ENCODE results near the gene ATP5PB.

Gene ATP5PB

DNA sequence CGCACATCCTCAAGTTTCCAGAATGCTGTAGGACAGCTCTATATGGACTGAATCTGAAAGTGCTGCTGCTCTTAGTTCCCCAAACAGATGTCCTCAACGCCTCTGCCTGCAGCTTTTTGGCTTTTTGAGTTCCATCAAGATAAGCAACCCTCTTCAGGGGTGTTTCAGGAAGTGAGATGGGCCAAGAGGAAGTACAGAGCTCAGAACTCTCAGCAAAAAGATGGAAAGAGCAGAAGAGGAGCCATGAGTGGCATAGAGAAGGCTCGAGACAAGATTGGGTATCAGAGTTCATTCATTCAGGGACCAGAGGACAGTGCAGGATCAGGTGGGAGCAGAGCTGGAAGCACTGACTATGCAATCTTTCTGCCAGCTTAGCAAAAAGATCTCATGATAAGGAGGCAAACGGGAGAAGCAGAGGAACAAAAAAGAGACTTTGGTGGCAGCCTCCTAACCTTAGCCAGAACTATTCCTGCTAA lies 54.4 kb downstream of the ATP5PB start, which contains the start of the genes ADORA3 and TMIGD3:
ADORA3 (minus strand) TSS at position 49 of the 476 bp plus-strand sequence. CDS start 279 bp downstream, outside the sequence.
TMIGD3 (minus strand) TSS at position 49 of the 476 bp plus-strand sequence. CDS start 279 bp downstream, outside the sequence.
- Histone ChIP-seq H4K8ac (ENCODE audit: low read depth, low read length) (no peak within 1 kb of the TSS), H4K91ac (ENCODE audit: low read depth, low read length, poor library complexity) (peak within 1 kb of the TSS; percentile 58), H2BK120ac (ENCODE audit: low read depth, low read length) (no peak within 1 kb of the TSS), H3K18ac (ENCODE audit: low read length) (no peak within 1 kb of the TSS), H3K23ac (ENCODE audit: low read depth, low read length, poor library complexity) (peak within 1 kb of the TSS; percentile 77), H3K79me1 (ENCODE audit: low read depth, low read length) (no peaks in the 10 kb centered on the region), H2AK5ac (ENCODE audit: low read depth, low read length) (no peak within 1 kb of the TSS), H2BK12ac (ENCODE audit: low read length) (no peak within 1 kb of the TSS), H3K27me3 (ENCODE audit: control insufficient read depth in 3 of 3, insufficient read depth in 3 of 3, low read depth in 1 of 3, low read length in 3 of 3) (peaks cover 0 to 2% (median 2%) of the 10 kb centered on the region in 3 experiments), H3K4me3 (ENCODE audit: low read length in 2 of 2) (no peak within 1 kb of the TSS), H2BK15ac (ENCODE audit: low read length) (no peak within 1 kb of the TSS), H2AFZ (ENCODE audit: low read length) (no peak within 1 kb of the TSS), H3K4me1 (ENCODE audit: control insufficient read depth in 2 of 2, insufficient read depth in 1 of 2, low read depth in 1 of 2, low read length in 2 of 2) (peaks cover 3 to 12% of the 10 kb centered on the region in 2 donors), H3K14ac (ENCODE audit: low read length) (peak within 1 kb of the TSS; percentile 31), H3K4ac (ENCODE audit: low read length) (no peak within 1 kb of the TSS), H2BK5ac (ENCODE audit: low read length) (no peak within 1 kb of the TSS), H3K36me3 (replicated peaks in 1 of 2; ENCODE audit: control insufficient read depth in 2 of 2, insufficient read depth in 2 of 2, low read length in 2 of 2) (no peaks in the 10 kb centered on the region), H3K4me2 (ENCODE audit: insufficient read depth, low read length, poor library complexity, severe bottlenecking) (no peak within 1 kb of the TSS), H3K27ac (replicated peaks; ENCODE audit: low read length) (no peak within 1 kb of the TSS), H3K9ac (ENCODE audit: low read depth, low read length, poor library complexity) (no peak within 1 kb of the TSS), H3K9me3 (replicated peaks in 1 of 2; ENCODE audit: control insufficient read depth in 2 of 2, insufficient read depth in 1 of 2, low read depth in 1 of 2, low read length in 2 of 2) (no peaks in the 10 kb centered on the region)
- WGBS, 2 donors (ENCODE audit: extremely low coverage in 2 of 2, insufficient read length in 2 of 2, insufficient replicate concordance in 1 of 2), result no CpG with 5 or more reads among the region's 4 CpGs
- no peak for DNase-seq (ENCODE audit: low spot score)

DNA sequence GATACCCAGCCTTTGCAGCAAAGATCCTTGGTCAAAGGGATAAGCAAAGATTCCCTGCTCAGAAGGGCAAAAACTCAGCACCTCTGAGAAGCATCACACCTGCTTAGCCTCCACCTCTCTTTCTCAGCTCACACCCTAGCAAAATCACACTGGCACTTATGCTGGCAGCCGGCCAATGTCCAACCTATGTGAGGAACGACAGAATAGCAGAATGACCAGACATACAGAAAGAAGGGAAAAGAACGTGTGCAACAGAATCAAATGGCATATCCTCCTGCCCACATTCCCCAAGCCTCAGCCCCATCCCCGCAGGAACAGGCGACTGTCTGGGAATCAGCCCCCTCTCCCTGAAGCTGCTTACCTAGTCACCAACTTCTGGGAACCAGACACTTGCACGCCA lies 54.8 kb downstream of the ATP5PB start:
- no peak overlapping the region for H4K91ac ChIP-seq (ENCODE audit: low read depth, low read length, poor library complexity)
- no peak overlapping the region for H2BK12ac ChIP-seq (ENCODE audit: low read length)
- H3K4me3 ChIP-seq (ENCODE audit: low read length in 2 of 2), result no peak overlapping the region
- no peak overlapping the region for H2BK15ac ChIP-seq (ENCODE audit: low read length)
- no CpG with 5 or more reads among the region's 6 CpGs for WGBS, 2 donors (ENCODE audit: extremely low coverage in 2 of 2, insufficient read length in 2 of 2, insufficient replicate concordance in 1 of 2)
- no peaks in the 10 kb centered on the region for H3K9me3 ChIP-seq (replicated peaks in 1 of 2; ENCODE audit: control insufficient read depth in 2 of 2, insufficient read depth in 1 of 2, low read depth in 1 of 2, low read length in 2 of 2)
- H2AK5ac ChIP-seq (ENCODE audit: low read depth, low read length), result no peak overlapping the region
- H3K79me1 ChIP-seq (ENCODE audit: low read depth, low read length), result no peaks in the 10 kb centered on the region
- no peak overlapping the region for H3K4me2 ChIP-seq (ENCODE audit: insufficient read depth, low read length, poor library complexity, severe bottlenecking)
- H4K8ac ChIP-seq (ENCODE audit: low read depth, low read length), result no peak overlapping the region
- H3K18ac ChIP-seq (ENCODE audit: low read length), result no peak overlapping the region
- H3K4ac ChIP-seq (ENCODE audit: low read length), result no peak overlapping the region
- peaks cover 1 to 12% of the 10 kb centered on the region in 2 donors for H3K4me1 ChIP-seq (ENCODE audit: control insufficient read depth in 2 of 2, insufficient read depth in 1 of 2, low read depth in 1 of 2, low read length in 2 of 2)
- H2BK120ac ChIP-seq (ENCODE audit: low read depth, low read length), result no peak overlapping the region
- H3K14ac ChIP-seq (ENCODE audit: low read length), result no peak overlapping the region
- H2BK5ac ChIP-seq (ENCODE audit: low read length), result no peak overlapping the region
- H3K23ac ChIP-seq (ENCODE audit: low read depth, low read length, poor library complexity), result peak overlapping the region; percentile 77
- no peak overlapping the region for H3K9ac ChIP-seq (ENCODE audit: low read depth, low read length, poor library complexity)
- DNase-seq (ENCODE audit: low spot score), result no peak
- H3K27me3 ChIP-seq (ENCODE audit: control insufficient read depth in 3 of 3, insufficient read depth in 3 of 3, low read depth in 1 of 3, low read length in 3 of 3), result peaks cover 0 to 2% (median 2%) of the 10 kb centered on the region in 3 experiments
- H2AFZ ChIP-seq (ENCODE audit: low read length), result no peak overlapping the region
- no peak overlapping the region for H3K27ac ChIP-seq (replicated peaks; ENCODE audit: low read length)
- H3K36me3 ChIP-seq (replicated peaks in 1 of 2; ENCODE audit: control insufficient read depth in 2 of 2, insufficient read depth in 2 of 2, low read length in 2 of 2), result no peaks in the 10 kb centered on the region

DNA sequence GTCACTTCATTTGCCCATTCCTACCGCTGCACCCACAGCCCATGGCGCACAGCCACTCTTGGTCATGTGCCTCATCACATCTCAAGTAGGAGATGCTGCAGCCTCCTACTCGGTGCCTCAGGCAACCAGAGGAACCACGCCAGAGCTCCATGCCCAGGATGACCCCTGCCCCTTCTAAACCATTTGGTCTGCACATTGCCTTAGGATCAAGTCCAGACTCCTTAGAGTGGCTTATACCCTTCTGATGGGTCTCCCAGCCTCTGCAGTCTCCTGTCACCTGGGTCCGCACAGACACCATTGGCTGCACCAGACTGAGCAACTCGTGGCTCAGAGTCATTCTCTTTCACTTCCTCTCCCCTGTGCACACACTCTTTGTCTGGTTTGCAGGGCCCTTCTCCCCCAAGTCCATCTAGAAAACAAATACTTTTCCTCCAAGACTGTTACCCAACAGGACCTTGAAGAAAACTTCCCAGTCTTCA lies 56.4 kb downstream of the ATP5PB start:
- Histone ChIP-seq H3K14ac (ENCODE audit: low read length) (no peak overlapping the region), H3K27me3 (ENCODE audit: control insufficient read depth in 3 of 3, insufficient read depth in 3 of 3, low read depth in 1 of 3, low read length in 3 of 3) (peaks cover 0 to 2% (median 2%) of the 10 kb centered on the region in 3 experiments), H3K9ac (ENCODE audit: low read depth, low read length, poor library complexity) (no peak overlapping the region), H3K18ac (ENCODE audit: low read length) (no peak overlapping the region), H2BK12ac (ENCODE audit: low read length) (no peak overlapping the region), H3K4me3 (ENCODE audit: low read length in 2 of 2) (no peak overlapping the region), H2AFZ (ENCODE audit: low read length) (peak overlapping the region; percentile 6), H4K91ac (ENCODE audit: low read depth, low read length, poor library complexity) (no peak overlapping the region), H3K36me3 (replicated peaks in 1 of 2; ENCODE audit: control insufficient read depth in 2 of 2, insufficient read depth in 2 of 2, low read length in 2 of 2) (no peaks in the 10 kb centered on the region), H3K23ac (ENCODE audit: low read depth, low read length, poor library complexity) (no peak overlapping the region), H2BK15ac (ENCODE audit: low read length) (no peak overlapping the region), H3K27ac (replicated peaks; ENCODE audit: low read length) (no peak overlapping the region), H2AK5ac (ENCODE audit: low read depth, low read length) (no peak overlapping the region), H3K9me3 (replicated peaks in 1 of 2; ENCODE audit: control insufficient read depth in 2 of 2, insufficient read depth in 1 of 2, low read depth in 1 of 2, low read length in 2 of 2) (no peaks in the 10 kb centered on the region), H3K4me1 (ENCODE audit: control insufficient read depth in 2 of 2, insufficient read depth in 1 of 2, low read depth in 1 of 2, low read length in 2 of 2) (peaks cover 0 to 10% of the 10 kb centered on the region in 2 donors), H3K4me2 (ENCODE audit: insufficient read depth, low read length, poor library complexity, severe bottlenecking) (no peak overlapping the region), H4K8ac (ENCODE audit: low read depth, low read length) (no peak overlapping the region), H2BK5ac (ENCODE audit: low read length) (no peak overlapping the region), H2BK120ac (ENCODE audit: low read depth, low read length) (no peak overlapping the region), H3K4ac (ENCODE audit: low read length) (no peak overlapping the region), H3K79me1 (ENCODE audit: low read depth, low read length) (no peaks in the 10 kb centered on the region)
- no peak for DNase-seq (ENCODE audit: low spot score)
- no CpG with 5 or more reads among the region's 6 CpGs for WGBS, 2 donors (ENCODE audit: extremely low coverage in 2 of 2, insufficient read length in 2 of 2, insufficient replicate concordance in 1 of 2)

DNA sequence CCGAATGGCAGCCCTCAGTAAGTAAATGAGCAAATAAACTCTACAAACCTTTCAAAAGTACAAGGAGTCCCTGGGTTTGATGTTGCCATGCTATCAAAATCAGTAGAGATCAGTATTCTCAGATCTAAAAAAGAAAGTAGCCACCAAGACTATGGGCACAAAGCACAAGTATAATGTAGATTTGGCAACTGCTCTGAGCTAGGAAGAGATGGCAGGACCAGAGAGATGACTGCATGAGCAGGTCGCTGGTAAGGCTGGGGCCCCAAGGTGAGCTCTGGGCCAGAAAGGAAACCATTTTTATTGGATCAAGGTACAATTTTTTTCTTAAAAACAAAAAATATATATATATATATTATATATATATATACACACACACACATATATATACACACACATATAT lies 57.3 kb downstream of the ATP5PB start:
- H3K4ac ChIP-seq (ENCODE audit: low read length), result no peak overlapping the region
- no peak overlapping the region for H2BK5ac ChIP-seq (ENCODE audit: low read length)
- no peak overlapping the region for H3K9ac ChIP-seq (ENCODE audit: low read depth, low read length, poor library complexity)
- H3K27me3 ChIP-seq (ENCODE audit: control insufficient read depth in 3 of 3, insufficient read depth in 3 of 3, low read depth in 1 of 3, low read length in 3 of 3), result peaks cover 0 to 2% (median 2%) of the 10 kb centered on the region in 3 experiments
- no peak overlapping the region for H3K4me2 ChIP-seq (ENCODE audit: insufficient read depth, low read length, poor library complexity, severe bottlenecking)
- no peak for DNase-seq (ENCODE audit: low spot score)
- no peaks in the 10 kb centered on the region for H3K79me1 ChIP-seq (ENCODE audit: low read depth, low read length)
- H3K18ac ChIP-seq (ENCODE audit: low read length), result no peak overlapping the region
- no peaks in the 10 kb centered on the region for H3K9me3 ChIP-seq (replicated peaks in 1 of 2; ENCODE audit: control insufficient read depth in 2 of 2, insufficient read depth in 1 of 2, low read depth in 1 of 2, low read length in 2 of 2)
- H3K4me3 ChIP-seq (ENCODE audit: low read length in 2 of 2), result no peak overlapping the region
- peaks cover 0 to 10% of the 10 kb centered on the region in 2 donors for H3K4me1 ChIP-seq (ENCODE audit: control insufficient read depth in 2 of 2, insufficient read depth in 1 of 2, low read depth in 1 of 2, low read length in 2 of 2)
- H2BK120ac ChIP-seq (ENCODE audit: low read depth, low read length), result no peak overlapping the region
- WGBS, 2 donors (ENCODE audit: extremely low coverage in 2 of 2, insufficient read length in 2 of 2, insufficient replicate concordance in 1 of 2), result no CpG with 5 or more reads among the region's 2 CpGs
- H2AFZ ChIP-seq (ENCODE audit: low read length), result no peak overlapping the region
- H3K23ac ChIP-seq (ENCODE audit: low read depth, low read length, poor library complexity), result no peak overlapping the region
- no peak overlapping the region for H3K14ac ChIP-seq (ENCODE audit: low read length)
- no peak overlapping the region for H4K8ac ChIP-seq (ENCODE audit: low read depth, low read length)
- no peak overlapping the region for H2BK15ac ChIP-seq (ENCODE audit: low read length)
- no peak overlapping the region for H2BK12ac ChIP-seq (ENCODE audit: low read length)
- no peak overlapping the region for H4K91ac ChIP-seq (ENCODE audit: low read depth, low read length, poor library complexity)
- no peak overlapping the region for H3K27ac ChIP-seq (replicated peaks; ENCODE audit: low read length)
- no peak overlapping the region for H2AK5ac ChIP-seq (ENCODE audit: low read depth, low read length)
- H3K36me3 ChIP-seq (replicated peaks in 1 of 2; ENCODE audit: control insufficient read depth in 2 of 2, insufficient read depth in 2 of 2, low read length in 2 of 2), result no peaks in the 10 kb centered on the region
